Activated CD4-positive, alpha-beta memory T cell treated with anti-CD3 and anti-CD28 coated beads, Interleukin-2, amount 10 ng/mL, durations not matched to agents 7 days and 5 days (primary cell): Measurements from ENCODE around the gene ASCL5. TPM values are rescaled to one million over a fixed set of nuclear protein-coding genes. Genes with fewer than 3 reads are reported as not detected.

Source experiments
- CTCF ChIA-PET: fragments of 350-600 bp; sonication (Branson Sonifier 250); formaldehyde crosslinking; loops from one replicate; lab custom pipeline; 2021; ENCODE audit warnings: antibody characterized with exemption, inconsistent platforms; lab: Charles Lee
- POLR2A ChIA-PET: fragments of 350-600 bp; sonication (Branson Sonifier 250); formaldehyde crosslinking; loops from one replicate; lab custom pipeline; 2021; ENCODE audit warnings: antibody characterized with exemption; lab: Charles Lee
- DNase-seq: peaks from one replicate; pipeline ENCODE4 v3.0.0-alpha.2; 2020
- H3K27ac Mint-ChIP-seq: one replicate; pipeline ENCODE4 v1.8.0; 2021; ENCODE audit warnings: mild to moderate bottlenecking, mixed read lengths
- H3K27me3 Mint-ChIP-seq: one replicate; pipeline ENCODE4 v1.8.0; 2021; ENCODE audit warnings: mixed read lengths
- H3K36me3 Mint-ChIP-seq: one replicate; pipeline ENCODE4 v1.8.0; 2021; ENCODE audit warnings: low read depth, mixed read lengths
- H3K4me1 Mint-ChIP-seq: one replicate; pipeline ENCODE4 v1.8.0; 2021; ENCODE audit warnings: mixed read lengths
- H3K4me3 Mint-ChIP-seq: one replicate; pipeline ENCODE4 v1.8.0; 2021; ENCODE audit warnings: mild to moderate bottlenecking, mixed read lengths
- H3K9me3 Mint-ChIP-seq: one replicate; pipeline ENCODE4 v1.8.0; 2021; ENCODE audit warnings: mixed read lengths
- total RNA-seq, 2 experiments: library from RNA; stranded (reverse); gene quantifications; one replicate each; pipeline ENCODE4 v1.2.3, GENCODE V29; 2021

The ASCL5 gene
- total RNA-seq, 2 experiments from 2014 or later, result not detected

GRCh38 chr1:201110616-201111015 lies 16.4 kb downstream of the ASCL5 start:
- H3K27ac Mint-ChIP-seq, result no peak overlapping the region
- H3K27me3 Mint-ChIP-seq, result peaks cover 15% of the 10 kb centered on the region
- no peak for DNase-seq
- POLR2A ChIA-PET, result no interaction called here
- H3K9me3 Mint-ChIP-seq, result no peaks in the 10 kb centered on the region
- no peaks in the 10 kb centered on the region for H3K36me3 Mint-ChIP-seq
- H3K4me3 Mint-ChIP-seq, result no peak overlapping the region
- CTCF ChIA-PET, result no interaction called here
- H3K4me1 Mint-ChIP-seq, result peaks cover 6% of the 10 kb centered on the region

- Mint-ChIP-seq H3K36me3 (no peaks in the 10 kb centered on the region), H3K27me3 (peaks cover 15% of the 10 kb centered on the region), H3K27ac (no peak overlapping the region), H3K4me3 (no peak overlapping the region), H3K9me3 (no peaks in the 10 kb centered on the region), H3K4me1 (peaks cover 6% of the 10 kb centered on the region)
- no peak for DNase-seq
- CTCF ChIA-PET, result no interaction called here
- POLR2A ChIA-PET, result no interaction called here
Observed at GRCh38 chr1:201110138-201110537, 16.8 kb downstream of the ASCL5 start.

GRCh38 chr1:201109651-201110050 lies 17.3 kb downstream of the ASCL5 start:
- CTCF ChIA-PET, result no interaction called here
- Mint-ChIP-seq H3K36me3 (no peaks in the 10 kb centered on the region), H3K9me3 (no peaks in the 10 kb centered on the region), H3K4me1 (peaks cover 4% of the 10 kb centered on the region), H3K4me3 (no peak overlapping the region), H3K27me3 (peaks cover 13% of the 10 kb centered on the region), H3K27ac (no peak overlapping the region)
- no peak for DNase-seq
- POLR2A ChIA-PET, result no interaction called here

GRCh38 chr1:201108614-201109013 lies 18.4 kb downstream of the ASCL5 start:
- Mint-ChIP-seq H3K4me3 (no peak overlapping the region), H3K4me1 (no peaks in the 10 kb centered on the region), H3K27me3 (peaks cover 8% of the 10 kb centered on the region), H3K27ac (no peak overlapping the region), H3K36me3 (no peaks in the 10 kb centered on the region), H3K9me3 (no peaks in the 10 kb centered on the region)
- no peak for DNase-seq
- POLR2A ChIA-PET, result no interaction called here
- CTCF ChIA-PET, result interaction anchor here (1.5 kb wide), 1 partner anchor 11 kb away, joined by 4 read pairs; no protein-coding TSS in a partner anchor

GRCh38 chr1:201105688-201106087 lies 21.3 kb downstream of the ASCL5 start:
- no peaks in the 10 kb centered on the region for H3K36me3 Mint-ChIP-seq
- H3K27me3 Mint-ChIP-seq, result peaks cover 3% of the 10 kb centered on the region
- H3K27ac Mint-ChIP-seq, result no peak overlapping the region
- no peak for DNase-seq
- no peaks in the 10 kb centered on the region for H3K9me3 Mint-ChIP-seq
- POLR2A ChIA-PET, result no interaction called here
- CTCF ChIA-PET, result no interaction called here
- no peaks in the 10 kb centered on the region for H3K4me1 Mint-ChIP-seq
- no peak overlapping the region for H3K4me3 Mint-ChIP-seq

GRCh38 chr1:201104141-201104540 lies 22.8 kb downstream of the ASCL5 start:
- H3K27me3 Mint-ChIP-seq, result peaks cover 3% of the 10 kb centered on the region
- POLR2A ChIA-PET, result no interaction called here
- DNase-seq, result no peak
- no peak overlapping the region for H3K27ac Mint-ChIP-seq
- CTCF ChIA-PET, result interaction anchor here (1.1 kb wide), 1 partner anchor 9 kb away, joined by 3 read pairs; no protein-coding TSS in a partner anchor
- H3K36me3 Mint-ChIP-seq, result no peaks in the 10 kb centered on the region
- no peaks in the 10 kb centered on the region for H3K4me1 Mint-ChIP-seq
- H3K9me3 Mint-ChIP-seq, result no peaks in the 10 kb centered on the region
- H3K4me3 Mint-ChIP-seq, result no peak overlapping the region

GRCh38 chr1:201103666-201104065 lies 23.3 kb downstream of the ASCL5 start:
- no peaks in the 10 kb centered on the region for H3K4me1 Mint-ChIP-seq
- no peaks in the 10 kb centered on the region for H3K36me3 Mint-ChIP-seq
- no peak for DNase-seq
- POLR2A ChIA-PET, result no interaction called here
- CTCF ChIA-PET, result interaction anchor here (1.1 kb wide), 1 partner anchor 10 kb away, joined by 3 read pairs; no protein-coding TSS in a partner anchor
- H3K27me3 Mint-ChIP-seq, result peaks cover 3% of the 10 kb centered on the region
- H3K9me3 Mint-ChIP-seq, result no peaks in the 10 kb centered on the region
- H3K4me3 Mint-ChIP-seq, result no peak overlapping the region
- H3K27ac Mint-ChIP-seq, result no peak overlapping the region

- DNase-seq, result no peak
- H3K27me3 Mint-ChIP-seq, result peaks cover 9% of the 10 kb centered on the region
- ChIA-PET CTCF (interaction anchor here (1.2 kb wide), 1 partner anchor 19 kb away, joined by 5 read pairs; no protein-coding TSS in a partner anchor), POLR2A (no interaction called here)
- H3K4me1 Mint-ChIP-seq, result no peaks in the 10 kb centered on the region
- H3K36me3 Mint-ChIP-seq, result no peaks in the 10 kb centered on the region
- H3K9me3 Mint-ChIP-seq, result no peaks in the 10 kb centered on the region
- no peak overlapping the region for H3K4me3 Mint-ChIP-seq
- H3K27ac Mint-ChIP-seq, result no peak overlapping the region
Observed at GRCh38 chr1:201100169-201100930, 26.6 kb downstream of the ASCL5 start.

- no peaks in the 10 kb centered on the region for H3K9me3 Mint-ChIP-seq
- no peak overlapping the region for H3K27ac Mint-ChIP-seq
- H3K4me1 Mint-ChIP-seq, result no peaks in the 10 kb centered on the region
- CTCF ChIA-PET, result interaction anchor here (1.2 kb wide), 1 partner anchor 20 kb away, joined by 5 read pairs; no protein-coding TSS in a partner anchor
- DNase-seq, result no peak
- H3K27me3 Mint-ChIP-seq, result peaks cover 9% of the 10 kb centered on the region
- H3K4me3 Mint-ChIP-seq, result no peak overlapping the region
- POLR2A ChIA-PET, result no interaction called here
- H3K36me3 Mint-ChIP-seq, result no peaks in the 10 kb centered on the region
Observed at GRCh38 chr1:201098992-201099677, 27.8 kb downstream of the ASCL5 start.

- Mint-ChIP-seq H3K36me3 (no peaks in the 10 kb centered on the region), H3K4me3 (no peak overlapping the region), H3K9me3 (no peaks in the 10 kb centered on the region), H3K27ac (no peak overlapping the region), H3K4me1 (no peaks in the 10 kb centered on the region), H3K27me3 (peaks cover 11% of the 10 kb centered on the region)
- DNase-seq, result no peak
- CTCF ChIA-PET, result interaction anchor here (0.8 to 0.9 kb wide), 2 partner anchors 12 to 16 kb away, joined by 3 to 4 read pairs; no protein-coding TSS in a partner anchor
- POLR2A ChIA-PET, result no interaction called here
Observed at GRCh38 chr1:201096977-201097856, 29.8 kb downstream of the ASCL5 start.

- Mint-ChIP-seq H3K27me3 (peaks cover 11% of the 10 kb centered on the region), H3K36me3 (no peaks in the 10 kb centered on the region), H3K9me3 (no peaks in the 10 kb centered on the region), H3K27ac (no peak overlapping the region), H3K4me3 (no peak overlapping the region), H3K4me1 (no peaks in the 10 kb centered on the region)
- ChIA-PET CTCF (interaction anchor here (0.9 kb wide), 1 partner anchor 11 kb away, joined by 3 read pairs; no protein-coding TSS in a partner anchor), POLR2A (no interaction called here)
- no peak for DNase-seq
Observed at GRCh38 chr1:201096041-201096461, 30.9 kb downstream of the ASCL5 start.

GRCh38 chr1:201095581-201095980 lies 31.4 kb downstream of the ASCL5 start:
- Mint-ChIP-seq H3K27me3 (peaks cover 11% of the 10 kb centered on the region), H3K4me3 (no peak overlapping the region), H3K36me3 (no peaks in the 10 kb centered on the region), H3K9me3 (no peaks in the 10 kb centered on the region), H3K4me1 (no peaks in the 10 kb centered on the region), H3K27ac (no peak overlapping the region)
- POLR2A ChIA-PET, result no interaction called here
- no peak for DNase-seq
- CTCF ChIA-PET, result no interaction called here
